ENCODE results near the gene SNX8. TPM values are rescaled to one million over a fixed set of nuclear protein-coding genes. Genes with fewer than 3 reads are reported as not detected.
A peak's percentile ranks its signal among the peaks of the same experiment; 100 is the strongest.

SNX8 gene
- total and polyA plus RNA-seq, 7 experiments from 2014 or later, result 4.7 to 31.5 (median 9.4) TPM

- no peak overlapping the region for H3K4me3 ChIP-seq (ENCODE audit: low read length)
- H3K9me3 ChIP-seq (ENCODE audit: control insufficient read depth in 2 of 3, low read length in 3 of 3), result no peaks in the 10 kb centered on the region
- H3K4me1 ChIP-seq (ENCODE audit: control insufficient read depth in 2 of 2, insufficient read depth in 2 of 2, low read length in 2 of 2), result no peaks in the 10 kb centered on the region
- H3K36me3 Mint-ChIP-seq, result peaks cover 0 to 7% (median 6%) of the 10 kb centered on the region in 5 donors
- H3K27ac Mint-ChIP-seq, result peak overlapping the region; percentile 84 to 94 (median 93)
- H3K36me3 ChIP-seq (ENCODE audit: control insufficient read depth in 2 of 3, insufficient read depth in 3 of 3, low read length in 3 of 3), result peaks cover 0 to 3% (median 0%) of the 10 kb centered on the region in 3 experiments
- DNase-seq (peak in 7 of 9 donors; percentile 24 to 51 (median 33)), ATAC-seq (peak; percentile 63)
- no peaks in the 10 kb centered on the region for H3K27me3 Mint-ChIP-seq
- peak overlapping the region; percentile 68 for H3K27ac ChIP-seq (ENCODE audit: low read depth, low read length)
- H3K4me1 Mint-ChIP-seq, result peaks cover 5 to 20% (median 10%) of the 10 kb centered on the region in 7 donors
- intact Hi-C loops (cut with micrococcal nuclease), result no loop called here
- no peaks in the 10 kb centered on the region for H3K9me3 Mint-ChIP-seq
- ChIA-PET CTCF (interaction anchor here (0.6 kb wide), 1 partner anchor 13 kb away, joined by 3 read pairs; no protein-coding TSS in a partner anchor), POLR2A (interaction anchor here (0.9 to 1.4 kb wide), 2 partner anchors 29 to 31 kb away, joined by 3 to 4 read pairs; partner anchors contain the start of gene MAD1L1)
- no peaks in the 10 kb centered on the region for H3K27me3 ChIP-seq (ENCODE audit: control insufficient read depth in 2 of 2, insufficient read depth in 2 of 2, low read length in 2 of 2)
- H3K4me3 Mint-ChIP-seq, result peak overlapping the region; percentile 66 to 85 (median 80)
These were observed 52.6 kb downstream of the SNX8 start for GRCh38 chr7:2261611-2262010.

GRCh38 chr7:2260820-2261219 lies 53.4 kb downstream of the SNX8 start:
- no peaks in the 10 kb centered on the region for H3K27me3 ChIP-seq (ENCODE audit: control insufficient read depth in 2 of 2, insufficient read depth in 2 of 2, low read length in 2 of 2)
- Mint-ChIP-seq H3K36me3 (peaks cover 3 to 10% (median 6%) of the 10 kb centered on the region in 5 donors), H3K27ac (peak overlapping the region in 2 of 9 donors; percentile 16 to 61), H3K4me3 (peak overlapping the region in 1 of 10 donors; percentile 25), H3K4me1 (peaks cover 5 to 20% (median 10%) of the 10 kb centered on the region in 7 donors), H3K9me3 (no peaks in the 10 kb centered on the region), H3K27me3 (no peaks in the 10 kb centered on the region)
- POLR2A ChIA-PET, result interaction anchor here (0.9 to 1.4 kb wide), 2 partner anchors 28 to 30 kb away, joined by 3 to 4 read pairs; partner anchors contain the start of gene MAD1L1
- H3K4me1 ChIP-seq (ENCODE audit: control insufficient read depth in 2 of 2, insufficient read depth in 2 of 2, low read length in 2 of 2), result no peaks in the 10 kb centered on the region
- no peak overlapping the region for H3K27ac ChIP-seq (ENCODE audit: low read depth, low read length)
- H3K9me3 ChIP-seq (ENCODE audit: control insufficient read depth in 2 of 3, low read length in 3 of 3), result no peaks in the 10 kb centered on the region
- CTCF ChIA-PET, result interaction anchor here (0.6 kb wide), 1 partner anchor 830 kb away, joined by 3 read pairs; no protein-coding TSS in a partner anchor
- ATAC-seq (no peak), DNase-seq (no peak)
- peaks cover 0 to 6% (median 0%) of the 10 kb centered on the region in 3 experiments for H3K36me3 ChIP-seq (ENCODE audit: control insufficient read depth in 2 of 3, insufficient read depth in 3 of 3, low read length in 3 of 3)
- intact Hi-C loops (cut with micrococcal nuclease), result no loop called here
- H3K4me3 ChIP-seq (ENCODE audit: low read length), result no peak overlapping the region

GRCh38 chr7:2259480-2259879 lies 54.8 kb downstream of the SNX8 start:
- no peaks in the 10 kb centered on the region for H3K4me1 ChIP-seq (ENCODE audit: control insufficient read depth in 2 of 2, insufficient read depth in 2 of 2, low read length in 2 of 2)
- H3K27me3 ChIP-seq (ENCODE audit: control insufficient read depth in 2 of 2, insufficient read depth in 2 of 2, low read length in 2 of 2), result no peaks in the 10 kb centered on the region
- peaks cover 0 to 6% (median 0%) of the 10 kb centered on the region in 3 experiments for H3K36me3 ChIP-seq (ENCODE audit: control insufficient read depth in 2 of 3, insufficient read depth in 3 of 3, low read length in 3 of 3)
- H3K27me3 Mint-ChIP-seq, result no peaks in the 10 kb centered on the region
- ATAC-seq (no peak), DNase-seq (no peak)
- intact Hi-C loops (cut with micrococcal nuclease), result no loop called here
- CTCF ChIA-PET, result no interaction called here
- peaks cover 6 to 20% (median 10%) of the 10 kb centered on the region in 7 donors for H3K4me1 Mint-ChIP-seq
- no peak overlapping the region for H3K27ac ChIP-seq (ENCODE audit: low read depth, low read length)
- H3K36me3 Mint-ChIP-seq, result peaks cover 3 to 15% (median 5%) of the 10 kb centered on the region in 5 donors
- no peaks in the 10 kb centered on the region for H3K9me3 ChIP-seq (ENCODE audit: control insufficient read depth in 2 of 3, low read length in 3 of 3)
- POLR2A ChIA-PET, result no interaction called here
- peak overlapping the region in 1 of 10 donors; percentile 19 for H3K4me3 Mint-ChIP-seq
- peak overlapping the region in 2 of 9 donors; percentile 45 to 71 for H3K27ac Mint-ChIP-seq
- H3K4me3 ChIP-seq (ENCODE audit: low read length), result no peak overlapping the region
- H3K9me3 Mint-ChIP-seq, result no peaks in the 10 kb centered on the region

GRCh38 chr7:2258661-2259365 lies 55.4 kb downstream of the SNX8 start:
- Mint-ChIP-seq H3K27me3 (no peaks in the 10 kb centered on the region), H3K27ac (no peak overlapping the region), H3K9me3 (no peaks in the 10 kb centered on the region), H3K4me1 (peaks cover 6 to 20% (median 10%) of the 10 kb centered on the region in 7 donors), H3K36me3 (peaks cover 0 to 9% (median 1%) of the 10 kb centered on the region in 5 donors), H3K4me3 (no peak overlapping the region)
- Histone ChIP-seq H3K27ac (ENCODE audit: low read depth, low read length) (no peak overlapping the region), H3K4me1 (ENCODE audit: control insufficient read depth in 2 of 2, insufficient read depth in 2 of 2, low read length in 2 of 2) (no peaks in the 10 kb centered on the region), H3K9me3 (ENCODE audit: control insufficient read depth in 2 of 3, low read length in 3 of 3) (no peaks in the 10 kb centered on the region), H3K27me3 (ENCODE audit: control insufficient read depth in 2 of 2, insufficient read depth in 2 of 2, low read length in 2 of 2) (no peaks in the 10 kb centered on the region), H3K4me3 (ENCODE audit: low read length) (no peak overlapping the region), H3K36me3 (ENCODE audit: control insufficient read depth in 2 of 3, insufficient read depth in 3 of 3, low read length in 3 of 3) (peaks cover 0 to 13% (median 0%) of the 10 kb centered on the region in 3 experiments)
- intact Hi-C loops (cut with micrococcal nuclease), result no loop called here
- peak; percentile 45 for ATAC-seq
- no peak for DNase-seq
- ChIA-PET POLR2A (no interaction called here), CTCF (no interaction called here)

GRCh38 chr7:2257651-2258050 lies 56.6 kb downstream of the SNX8 start:
- POLR2A ChIA-PET, result no interaction called here
- ATAC-seq, result no peak
- H3K36me3 Mint-ChIP-seq, result peaks cover 0 to 9% (median 1%) of the 10 kb centered on the region in 5 donors

GRCh38 chr7:2257046-2257551 lies 57.1 kb downstream of the SNX8 start:
- no peaks in the 10 kb centered on the region for H3K9me3 Mint-ChIP-seq
- ChIA-PET CTCF (no interaction called here), POLR2A (no interaction called here)
- Histone ChIP-seq H3K4me1 (ENCODE audit: control insufficient read depth in 2 of 2, insufficient read depth in 2 of 2, low read length in 2 of 2) (peaks cover 0 to 2% of the 10 kb centered on the region in 2 donors), H3K27ac (ENCODE audit: low read depth, low read length) (no peak overlapping the region), H3K9me3 (ENCODE audit: control insufficient read depth in 2 of 3, low read length in 3 of 3) (no peaks in the 10 kb centered on the region), H3K36me3 (ENCODE audit: control insufficient read depth in 2 of 3, insufficient read depth in 3 of 3, low read length in 3 of 3) (peaks cover 0 to 10% (median 0%) of the 10 kb centered on the region in 3 experiments), H3K4me3 (ENCODE audit: low read length) (no peak overlapping the region), H3K27me3 (ENCODE audit: control insufficient read depth in 2 of 2, insufficient read depth in 2 of 2, low read length in 2 of 2) (no peaks in the 10 kb centered on the region)
- H3K27ac Mint-ChIP-seq, result no peak overlapping the region
- ATAC-seq (no peak), DNase-seq (no peak)
- peaks cover 8 to 19% (median 11%) of the 10 kb centered on the region in 7 donors for H3K4me1 Mint-ChIP-seq
- peaks cover 0 to 9% (median 1%) of the 10 kb centered on the region in 5 donors for H3K36me3 Mint-ChIP-seq
- no peak overlapping the region for H3K4me3 Mint-ChIP-seq
- intact Hi-C loops (cut with micrococcal nuclease), result no loop called here
- H3K27me3 Mint-ChIP-seq, result no peaks in the 10 kb centered on the region

More at GRCh38 chr7:2257651-2258050, 56.6 kb downstream of the SNX8 start:
- intact Hi-C loops (cut with micrococcal nuclease), result no loop called here
- Mint-ChIP-seq H3K27me3 (no peaks in the 10 kb centered on the region), H3K4me1 (peaks cover 8 to 20% (median 11%) of the 10 kb centered on the region in 7 donors), H3K9me3 (no peaks in the 10 kb centered on the region), H3K4me3 (no peak overlapping the region), H3K27ac (no peak overlapping the region)
- no peak for DNase-seq
- Histone ChIP-seq H3K4me1 (ENCODE audit: control insufficient read depth in 2 of 2, insufficient read depth in 2 of 2, low read length in 2 of 2) (peaks cover 0 to 2% of the 10 kb centered on the region in 2 donors), H3K27ac (ENCODE audit: low read depth, low read length) (no peak overlapping the region), H3K4me3 (ENCODE audit: low read length) (no peak overlapping the region), H3K27me3 (ENCODE audit: control insufficient read depth in 2 of 2, insufficient read depth in 2 of 2, low read length in 2 of 2) (no peaks in the 10 kb centered on the region), H3K36me3 (ENCODE audit: control insufficient read depth in 2 of 3, insufficient read depth in 3 of 3, low read length in 3 of 3) (peaks cover 0 to 13% (median 0%) of the 10 kb centered on the region in 3 experiments), H3K9me3 (ENCODE audit: control insufficient read depth in 2 of 3, low read length in 3 of 3) (no peaks in the 10 kb centered on the region)
- CTCF ChIA-PET, result no interaction called here
